ENCODE measurements around the gene ATP9B. TPM values are rescaled to one million over a fixed set of nuclear protein-coding genes. Genes with fewer than 3 reads are reported as not detected.

Gene ATP9B
- total RNA-seq, 1 experiment from 2014 or later: 15.6 TPM

DNA sequence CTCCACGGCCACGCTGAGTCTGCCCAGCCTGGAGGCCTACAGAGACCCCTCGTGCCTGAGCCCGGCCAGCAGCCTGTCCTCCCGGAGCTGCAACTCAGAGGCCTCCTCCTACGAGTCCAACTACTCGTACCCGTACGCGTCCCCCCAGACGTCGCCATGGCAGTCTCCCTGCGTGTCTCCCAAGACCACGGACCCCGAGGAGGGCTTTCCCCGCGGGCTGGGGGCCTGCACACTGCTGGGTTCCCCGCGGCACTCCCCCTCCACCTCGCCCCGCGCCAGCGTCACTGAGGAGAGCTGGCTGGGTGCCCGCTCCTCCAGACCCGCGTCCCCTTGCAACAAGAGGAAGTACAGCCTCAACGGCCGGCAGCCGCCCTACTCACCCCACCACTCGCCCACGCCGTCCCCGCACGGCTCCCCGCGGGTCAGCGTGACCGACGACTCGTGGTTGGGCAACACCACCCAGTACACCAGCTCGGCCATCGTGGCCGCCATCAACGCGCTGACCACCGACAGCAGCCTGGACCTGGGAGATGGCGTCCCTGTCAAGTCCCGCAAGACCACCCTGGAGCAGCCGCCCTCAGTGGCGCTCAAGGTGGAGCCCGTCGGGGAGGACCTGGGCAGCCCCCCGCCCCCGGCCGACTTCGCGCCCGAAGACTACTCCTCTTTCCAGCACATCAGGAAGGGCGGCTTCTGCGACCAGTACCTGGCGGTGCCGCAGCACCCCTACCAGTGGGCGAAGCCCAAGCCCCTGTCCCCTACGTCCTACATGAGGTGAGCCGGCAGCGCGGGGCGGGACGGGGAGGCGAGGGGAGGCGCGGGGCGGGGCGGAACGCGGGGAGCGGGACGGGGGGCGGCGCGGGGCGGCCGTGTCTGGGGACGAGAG is 341.8 kb downstream of the ATP9B start:
- Histone ChIP-seq H2AFZ (ENCODE audit: low read length) (no peak overlapping the region), H3K9me3 (ENCODE audit: low read length) (no peaks in the 10 kb centered on the region), H3K27ac (ENCODE audit: low read length) (no peak overlapping the region), H4K20me1 (ENCODE audit: low read length) (no peaks in the 10 kb centered on the region), H3K4me1 (ENCODE audit: insufficient read depth, low read length) (no peaks in the 10 kb centered on the region), H3F3A (ENCODE audit: low read length, unreplicated experiment) (no peaks in the 10 kb centered on the region), H3K9me2 (replicated peaks; ENCODE audit: low read length) (no peaks in the 10 kb centered on the region), H3K4me2 (ENCODE audit: low read length) (no peak overlapping the region), H3K4me3 (ENCODE audit: low read length) (no peak overlapping the region), H3K9ac (ENCODE audit: low read length) (no peak overlapping the region), H3K27me3 (ENCODE audit: low read length) (no peaks in the 10 kb centered on the region), H3K79me2 (ENCODE audit: low read length) (no peaks in the 10 kb centered on the region), H3K36me3 (ENCODE audit: low read depth, low read length) (no peaks in the 10 kb centered on the region)
- no peak for ATAC-seq
- POLR2A ChIA-PET (ENCODE audit: unreplicated experiment): no interaction called here
- TF ChIP-seq EZH2 (IDR thresholded peaks at IDR 0.05; ENCODE audit: low read length, unreplicated experiment) (no peak), EZH2phosphoT487 (IDR thresholded peaks at IDR 0.05; ENCODE audit: borderline replicate concordance, low read length) (no peak)
- TF ChIP-seq, protein P1, sequence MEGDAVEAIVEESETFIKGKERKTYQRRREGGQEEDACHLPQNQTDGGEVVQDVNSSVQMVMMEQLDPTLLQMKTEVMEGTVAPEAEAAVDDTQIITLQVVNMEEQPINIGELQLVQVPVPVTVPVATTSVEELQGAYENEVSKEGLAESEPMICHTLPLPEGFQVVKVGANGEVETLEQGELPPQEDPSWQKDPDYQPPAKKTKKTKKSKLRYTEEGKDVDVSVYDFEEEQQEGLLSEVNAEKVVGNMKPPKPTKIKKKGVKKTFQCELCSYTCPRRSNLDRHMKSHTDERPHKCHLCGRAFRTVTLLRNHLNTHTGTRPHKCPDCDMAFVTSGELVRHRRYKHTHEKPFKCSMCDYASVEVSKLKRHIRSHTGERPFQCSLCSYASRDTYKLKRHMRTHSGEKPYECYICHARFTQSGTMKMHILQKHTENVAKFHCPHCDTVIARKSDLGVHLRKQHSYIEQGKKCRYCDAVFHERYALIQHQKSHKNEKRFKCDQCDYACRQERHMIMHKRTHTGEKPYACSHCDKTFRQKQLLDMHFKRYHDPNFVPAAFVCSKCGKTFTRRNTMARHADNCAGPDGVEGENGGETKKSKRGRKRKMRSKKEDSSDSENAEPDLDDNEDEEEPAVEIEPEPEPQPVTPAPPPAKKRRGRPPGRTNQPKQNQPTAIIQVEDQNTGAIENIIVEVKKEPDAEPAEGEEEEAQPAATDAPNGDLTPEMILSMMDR (conservative IDR thresholded peaks at IDR 0.05; ENCODE audit: low read depth, low read length): no peak
- intact Hi-C loops (cut with micrococcal nuclease): no loop called here
- no peak for DNase-seq
- no TSS peak for BruUV-seq (replicated peaks)
- CTCF ChIA-PET: no interaction called here

DNA sequence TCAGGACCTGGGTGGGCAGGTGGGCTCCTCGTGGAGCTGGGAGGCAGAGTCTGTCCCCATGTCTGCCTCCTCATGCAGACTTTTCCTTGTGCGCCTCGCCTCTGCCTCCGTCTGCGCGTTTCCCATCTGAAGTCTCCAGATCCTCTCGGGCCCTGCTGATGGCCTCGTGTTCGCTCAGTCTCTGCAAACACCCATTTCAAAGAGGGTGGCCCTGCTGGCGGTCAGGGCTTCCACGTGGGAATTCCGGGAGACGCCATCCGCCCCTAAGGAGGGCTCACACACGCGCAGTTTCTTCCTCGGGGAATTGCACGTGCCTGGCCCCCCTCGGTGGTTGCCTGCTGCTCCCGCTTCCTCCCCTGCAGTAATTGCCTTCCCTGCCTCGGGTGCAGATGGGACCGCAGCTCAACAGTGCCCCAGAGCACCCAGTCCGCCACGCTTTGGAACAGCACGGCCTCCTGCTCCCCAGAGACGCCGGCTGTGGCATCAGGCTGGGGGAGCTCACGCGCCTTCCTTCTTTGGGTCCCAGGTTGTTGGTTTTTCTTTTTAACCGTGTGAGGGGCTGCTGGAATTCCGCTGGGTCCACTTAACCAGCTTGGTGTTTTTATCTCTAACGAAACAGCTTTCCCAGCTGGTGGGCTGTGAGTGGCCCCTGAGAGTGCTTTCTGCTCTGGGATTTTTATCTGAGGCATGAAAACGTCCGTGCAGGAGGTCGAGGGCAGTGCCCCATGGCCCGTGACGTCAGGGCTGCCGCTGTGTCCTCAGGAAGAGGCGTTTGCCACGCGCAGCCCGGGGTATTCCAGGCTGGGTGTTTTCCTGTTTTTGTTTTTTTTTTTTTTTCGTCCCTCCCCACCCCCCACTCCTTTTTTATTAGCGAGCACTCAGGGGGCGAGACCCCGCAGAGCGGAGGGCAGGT is 342.7 kb downstream of the ATP9B start:
- H3K9me3 ChIP-seq (ENCODE audit: low read length): no peaks in the 10 kb centered on the region
- no peaks in the 10 kb centered on the region for H4K20me1 ChIP-seq (ENCODE audit: low read length)
- H3K9ac ChIP-seq (ENCODE audit: low read length): no peak overlapping the region
- H2AFZ ChIP-seq (ENCODE audit: low read length): no peak overlapping the region
- no TSS peak for BruUV-seq (replicated peaks)
- H3K36me3 ChIP-seq (ENCODE audit: low read depth, low read length): no peaks in the 10 kb centered on the region
- no peak for DNase-seq
- H3K4me2 ChIP-seq (ENCODE audit: low read length): no peak overlapping the region
- ChIA-PET CTCF (no interaction called here), POLR2A (ENCODE audit: unreplicated experiment) (no interaction called here)
- ATAC-seq: no peak
- H3K4me3 ChIP-seq (ENCODE audit: low read length): no peak overlapping the region
- H3K9me2 ChIP-seq (replicated peaks; ENCODE audit: low read length): no peaks in the 10 kb centered on the region
- no peaks in the 10 kb centered on the region for H3F3A ChIP-seq (ENCODE audit: low read length, unreplicated experiment)
- no peaks in the 10 kb centered on the region for H3K79me2 ChIP-seq (ENCODE audit: low read length)
- no peak for TF ChIP-seq EZH2phosphoT487 (IDR thresholded peaks at IDR 0.05; ENCODE audit: borderline replicate concordance, low read length)
- no peak for TF ChIP-seq EZH2 (IDR thresholded peaks at IDR 0.05; ENCODE audit: low read length, unreplicated experiment)
- TF ChIP-seq, protein P1 (conservative IDR thresholded peaks at IDR 0.05; ENCODE audit: low read depth, low read length): no peak
- intact Hi-C loops (cut with micrococcal nuclease): no loop called here
- no peak overlapping the region for H3K27ac ChIP-seq (ENCODE audit: low read length)
- no peaks in the 10 kb centered on the region for H3K4me1 ChIP-seq (ENCODE audit: insufficient read depth, low read length)
- no peaks in the 10 kb centered on the region for H3K27me3 ChIP-seq (ENCODE audit: low read length)

All from PC-3 (cell line).